Subcutaneous adipose tissue (tissue), 4 donors: ENCODE measurements around the gene ZFAND2B. TPM values are rescaled to one million over a fixed set of nuclear protein-coding genes. Genes with fewer than 3 reads are reported as not detected.

Experiments used
- total RNA-seq, 4 donors: library from RNA; depleted of rRNA; stranded (reverse); fragments of >200 nt; gene quantifications; one replicate each; pipeline ENCODE4 v1.1.0, GENCODE V29; 2016
- TF ChIP-seq, protein P1 (sequence below): fragments of 450-650 bp; IDR thresholded peaks from one replicate; pipeline ENCODE4 v1.5.1; 2016; ENCODE audit warnings: low read depth, mild to moderate bottlenecking, control low read depth, antibody characterized with exemption, moderate library complexity

ZFAND2B gene
- total RNA-seq, 4 donors from 2014 or later = 28.0 to 60.3 (median 43.7) TPM

- TF ChIP-seq, protein P1, sequence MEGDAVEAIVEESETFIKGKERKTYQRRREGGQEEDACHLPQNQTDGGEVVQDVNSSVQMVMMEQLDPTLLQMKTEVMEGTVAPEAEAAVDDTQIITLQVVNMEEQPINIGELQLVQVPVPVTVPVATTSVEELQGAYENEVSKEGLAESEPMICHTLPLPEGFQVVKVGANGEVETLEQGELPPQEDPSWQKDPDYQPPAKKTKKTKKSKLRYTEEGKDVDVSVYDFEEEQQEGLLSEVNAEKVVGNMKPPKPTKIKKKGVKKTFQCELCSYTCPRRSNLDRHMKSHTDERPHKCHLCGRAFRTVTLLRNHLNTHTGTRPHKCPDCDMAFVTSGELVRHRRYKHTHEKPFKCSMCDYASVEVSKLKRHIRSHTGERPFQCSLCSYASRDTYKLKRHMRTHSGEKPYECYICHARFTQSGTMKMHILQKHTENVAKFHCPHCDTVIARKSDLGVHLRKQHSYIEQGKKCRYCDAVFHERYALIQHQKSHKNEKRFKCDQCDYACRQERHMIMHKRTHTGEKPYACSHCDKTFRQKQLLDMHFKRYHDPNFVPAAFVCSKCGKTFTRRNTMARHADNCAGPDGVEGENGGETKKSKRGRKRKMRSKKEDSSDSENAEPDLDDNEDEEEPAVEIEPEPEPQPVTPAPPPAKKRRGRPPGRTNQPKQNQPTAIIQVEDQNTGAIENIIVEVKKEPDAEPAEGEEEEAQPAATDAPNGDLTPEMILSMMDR = no peak
Observed at GRCh38 chr2:219209236-219210195, 2.9 kb downstream of the ZFAND2B start.

DNA sequence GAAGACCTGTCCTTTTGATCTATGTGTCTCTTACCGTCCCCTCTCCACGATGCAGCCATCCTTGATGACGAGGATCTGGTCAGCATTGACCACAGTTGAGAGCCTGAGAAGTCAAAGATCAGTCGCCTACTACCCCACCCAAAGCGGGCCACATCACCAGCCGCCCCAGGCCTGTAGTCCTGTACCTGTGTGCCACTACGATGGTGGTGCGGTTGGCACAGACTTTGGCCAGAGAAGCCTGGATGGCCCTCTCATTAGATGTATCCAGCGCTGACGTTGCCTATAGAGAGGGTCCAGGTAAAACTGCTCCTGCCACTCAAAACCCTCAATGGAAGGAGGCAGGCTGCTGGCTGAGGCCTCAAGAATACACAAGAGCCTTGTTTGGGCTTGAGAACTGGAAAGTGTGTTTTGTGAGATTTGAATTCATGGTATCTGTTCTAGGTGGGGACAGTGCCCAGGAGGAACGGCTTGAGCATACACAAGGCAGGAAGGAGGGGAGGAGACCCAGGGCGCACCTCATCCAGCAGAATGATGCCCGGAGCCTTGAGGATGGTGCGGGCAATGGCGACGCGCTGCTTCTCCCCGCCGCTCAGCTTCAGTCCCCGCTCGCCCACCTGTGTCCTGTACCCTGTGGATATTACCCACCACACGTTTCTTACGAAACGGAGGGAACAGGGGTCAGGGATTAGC, 3.8 kb downstream of the ZFAND2B start:
- TF ChIP-seq, protein P1 = no peak

- TF ChIP-seq, protein P1 = no peak
Observed at GRCh38 chr2:219210886-219211362, 4.3 kb downstream of the ZFAND2B start.

DNA sequence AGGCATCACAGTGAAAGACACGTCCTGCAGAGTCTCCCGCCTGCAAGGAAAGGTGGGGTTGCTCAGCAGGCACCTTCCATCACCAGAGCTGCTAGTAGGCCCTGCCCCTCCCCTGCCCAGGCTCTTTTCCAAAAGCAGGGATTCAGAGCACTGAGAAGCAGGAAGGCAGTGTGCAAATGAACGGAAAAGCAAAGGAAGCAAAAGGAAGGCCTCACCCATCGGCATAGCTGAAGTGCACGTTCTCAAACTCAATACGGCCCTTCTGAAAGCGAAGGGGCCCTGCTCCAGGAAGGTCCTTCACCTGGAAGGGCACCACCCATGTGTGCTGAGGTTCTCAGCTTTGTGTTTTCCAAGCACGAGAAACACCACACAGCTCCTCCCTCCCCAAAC, 6.4 kb downstream of the ZFAND2B start:
- TF ChIP-seq, protein P1 = no peak

DNA sequence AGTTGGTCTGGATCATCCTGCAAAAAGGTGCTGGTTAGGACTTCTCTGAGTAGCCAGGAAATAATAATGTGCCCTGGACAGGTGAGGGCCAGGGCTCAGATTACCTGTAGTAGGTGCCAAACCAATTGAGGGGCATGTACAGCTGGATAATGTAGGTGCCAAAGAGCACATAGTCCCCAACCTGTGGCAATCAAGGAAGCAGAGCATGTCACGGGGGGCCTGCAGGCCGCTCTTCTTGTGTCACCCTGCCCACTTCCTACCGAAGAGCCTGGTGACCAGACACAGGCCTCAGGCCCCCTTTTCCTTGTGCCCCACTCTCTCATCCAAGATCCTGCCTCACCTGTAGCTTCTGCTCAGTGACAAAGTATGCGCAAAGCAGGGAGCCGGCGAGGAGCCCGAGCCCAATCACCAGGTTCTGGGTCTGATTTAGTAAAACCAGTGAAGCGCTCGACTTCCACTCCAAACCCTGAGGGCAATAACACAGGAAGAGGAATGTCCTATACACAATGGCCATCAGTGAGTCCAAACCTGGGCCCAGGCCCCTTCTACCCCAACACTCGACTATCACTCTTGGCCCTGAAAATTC, 7.0 kb downstream of the ZFAND2B start:
- TF ChIP-seq, protein P1 = no peak

DNA sequence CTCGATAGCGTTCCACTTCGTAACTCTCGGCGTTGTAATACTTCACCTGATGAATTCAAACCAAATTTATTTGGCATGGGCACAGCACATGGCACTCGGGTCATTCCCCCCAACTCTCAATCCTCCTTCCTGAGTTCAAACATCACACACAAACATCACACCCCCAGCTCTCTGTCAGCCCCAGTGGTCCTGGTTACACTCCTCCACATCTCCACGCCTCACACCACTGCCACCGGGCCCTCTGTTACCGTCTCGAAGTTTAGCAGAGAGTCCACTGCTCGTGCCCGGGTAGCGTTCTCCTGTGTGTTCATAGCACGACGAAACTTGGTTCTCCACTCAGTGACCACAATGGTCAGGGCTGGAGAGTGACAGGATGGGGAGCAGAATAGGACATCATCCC, 7.6 kb downstream of the ZFAND2B start:
- TF ChIP-seq, protein P1 = no peak

- TF ChIP-seq, protein P1 = no peak
Observed at GRCh38 chr2:219214786-219215185, 8.2 kb downstream of the ZFAND2B start.
